Stimulated activated CD4-positive, alpha-beta T cell treated with anti-CD3 and anti-CD28 coated beads, Interleukin-1b, Interleukin-23, amount 100 ng/mL, for 4 hours (primary cell): ENCODE results near the gene LSS.
A peak's percentile ranks its signal among the peaks of the same experiment; 100 is the strongest.
"Not testable (repeated sequence)": the region's sequence is repeated elsewhere in the genome, so short reads cannot be mapped to it uniquely, and the experiment has no call there.

Source experiments
- DNase-seq, 2 donors: peaks; one replicate each; pipeline ENCODE4 v3.0.0-alpha.2; 2020; ENCODE audit warnings: low read depth in 2 of 2

The LSS gene

DNA sequence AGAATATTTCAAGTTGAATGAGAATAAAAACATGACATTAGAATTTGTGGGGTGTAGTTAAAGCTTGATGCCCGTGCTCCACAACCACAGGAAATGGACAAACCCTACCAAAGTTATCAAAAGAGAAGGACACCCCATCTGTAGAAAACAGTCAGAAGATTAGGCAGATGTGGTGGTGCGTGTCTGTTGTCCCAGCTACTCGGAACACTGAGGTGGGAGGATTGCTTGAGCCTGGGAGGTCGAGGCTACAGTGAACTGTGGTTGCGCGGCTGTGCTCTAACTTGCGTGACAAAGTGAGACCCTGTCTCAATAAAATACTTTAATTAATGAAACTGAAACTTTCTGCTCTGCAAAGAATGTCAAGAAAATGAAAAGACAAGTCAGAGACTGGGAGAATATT, 42.9 kb downstream of the LSS start:
- no peak for DNase-seq

DNA sequence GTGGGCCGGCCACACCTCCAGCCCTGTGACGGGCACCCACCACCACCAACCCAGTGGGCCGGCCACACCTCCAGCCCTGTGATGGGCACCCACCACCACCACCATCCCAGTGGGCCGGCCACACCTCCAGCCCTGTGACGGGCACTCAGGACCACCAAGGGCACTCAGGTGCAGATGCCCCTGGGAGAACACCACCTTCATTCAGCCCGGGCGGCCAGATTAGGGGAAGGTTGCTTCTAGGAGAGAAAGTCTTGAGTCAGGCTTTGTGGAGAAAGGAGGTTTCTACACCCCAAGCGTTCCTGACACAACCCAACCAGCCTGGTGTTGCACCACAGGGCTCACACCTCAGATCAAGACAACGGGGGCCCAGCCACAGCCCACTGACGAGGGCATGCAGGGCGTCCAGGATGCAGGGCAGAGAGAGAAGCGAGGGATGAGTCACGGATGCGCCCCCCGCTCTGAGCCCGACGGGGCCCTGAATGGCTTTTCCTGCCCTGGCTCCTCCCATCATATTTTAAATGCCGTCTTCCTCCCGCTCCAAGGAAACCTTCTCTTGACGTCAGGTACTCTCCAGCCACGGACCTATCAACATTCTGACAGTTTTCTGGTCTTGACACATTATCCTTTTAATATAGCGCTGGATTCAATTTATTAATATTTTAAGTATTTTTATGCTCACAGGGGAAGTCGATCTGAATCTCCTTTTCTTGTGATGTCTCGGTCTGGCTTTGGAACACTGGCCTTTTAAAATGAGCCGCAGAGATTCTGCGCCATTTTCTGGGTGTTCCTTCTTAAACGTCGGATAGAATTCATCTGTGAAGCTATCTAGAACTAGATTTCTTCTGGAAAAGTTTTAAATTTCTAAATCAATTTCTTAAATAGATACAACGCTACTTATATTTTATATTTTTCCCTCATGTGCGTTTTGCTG, 43.7 kb downstream of the LSS start:
- DNase-seq, result peak; percentile 12 to 54

DNA sequence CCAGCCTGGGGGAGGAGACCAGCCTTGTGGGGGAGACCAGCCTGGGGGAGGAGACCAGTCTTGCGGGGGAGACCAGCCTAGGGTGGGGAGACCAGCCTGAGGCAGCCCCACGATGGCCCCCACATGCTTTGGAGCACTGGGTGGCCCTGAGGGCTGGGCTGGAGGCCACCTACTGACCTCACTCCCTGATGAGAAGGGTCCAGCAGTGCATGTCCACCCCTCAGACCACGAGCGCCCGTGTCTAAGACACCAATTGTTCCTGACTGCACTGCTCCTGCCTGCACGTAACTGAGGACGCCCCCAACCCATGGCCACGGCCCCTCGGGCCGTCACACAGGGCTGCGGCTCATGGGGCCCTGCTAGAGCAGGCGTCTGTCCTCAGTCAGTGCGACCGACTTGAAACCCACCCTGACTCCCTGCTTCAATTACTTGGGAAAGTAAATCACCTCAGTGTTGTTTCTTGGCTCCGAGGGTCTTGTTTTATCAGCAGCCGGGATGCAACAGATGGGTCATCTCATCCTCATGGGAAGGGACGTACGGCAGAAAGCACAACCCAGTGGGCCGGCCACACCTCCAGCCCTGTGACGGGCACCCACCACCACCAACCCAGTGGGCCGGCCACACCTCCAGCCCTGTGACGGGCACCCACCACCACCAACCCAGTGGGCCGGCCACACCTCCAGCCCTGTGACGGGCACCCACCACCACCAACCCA, 44.5 kb downstream of the LSS start, which contains the start of gene SPATC1L:
TSS of gene SPATC1L (minus strand) at position 550 of the 715 bp plus-strand sequence. CDS start 1,643 bp downstream, outside the sequence.
- DNase-seq, result peak; percentile 12 to 35

DNA sequence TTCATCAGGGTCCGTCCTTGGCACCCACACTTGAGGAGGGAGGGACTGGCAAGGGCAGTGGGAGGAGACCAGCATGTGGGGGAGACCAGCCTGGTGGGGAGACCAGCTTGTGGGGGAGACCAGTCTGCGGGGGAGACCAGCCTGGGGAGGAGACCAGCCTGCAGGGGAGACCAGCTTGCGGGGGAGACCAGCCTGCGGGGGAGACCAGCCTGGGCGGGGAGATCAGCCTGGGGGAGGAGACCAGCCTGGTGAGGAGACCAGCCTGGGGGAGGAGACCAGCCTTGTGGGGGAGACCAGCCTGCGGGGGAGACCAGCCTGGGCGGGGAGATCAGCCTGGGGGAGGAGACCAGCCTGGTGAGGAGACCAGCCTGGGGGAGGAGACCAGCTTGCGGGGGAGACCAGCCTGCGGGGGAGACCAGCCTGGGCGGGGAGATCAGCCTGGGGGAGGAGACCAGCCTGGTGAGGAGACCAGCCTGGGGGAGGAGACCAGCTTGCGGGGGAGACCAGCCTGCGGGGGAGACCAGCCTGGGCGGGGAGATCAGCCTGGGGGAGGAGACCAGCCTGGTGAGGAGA, 45.2 kb downstream of the LSS start:
- DNase-seq, result not testable (repeated sequence)

DNA sequence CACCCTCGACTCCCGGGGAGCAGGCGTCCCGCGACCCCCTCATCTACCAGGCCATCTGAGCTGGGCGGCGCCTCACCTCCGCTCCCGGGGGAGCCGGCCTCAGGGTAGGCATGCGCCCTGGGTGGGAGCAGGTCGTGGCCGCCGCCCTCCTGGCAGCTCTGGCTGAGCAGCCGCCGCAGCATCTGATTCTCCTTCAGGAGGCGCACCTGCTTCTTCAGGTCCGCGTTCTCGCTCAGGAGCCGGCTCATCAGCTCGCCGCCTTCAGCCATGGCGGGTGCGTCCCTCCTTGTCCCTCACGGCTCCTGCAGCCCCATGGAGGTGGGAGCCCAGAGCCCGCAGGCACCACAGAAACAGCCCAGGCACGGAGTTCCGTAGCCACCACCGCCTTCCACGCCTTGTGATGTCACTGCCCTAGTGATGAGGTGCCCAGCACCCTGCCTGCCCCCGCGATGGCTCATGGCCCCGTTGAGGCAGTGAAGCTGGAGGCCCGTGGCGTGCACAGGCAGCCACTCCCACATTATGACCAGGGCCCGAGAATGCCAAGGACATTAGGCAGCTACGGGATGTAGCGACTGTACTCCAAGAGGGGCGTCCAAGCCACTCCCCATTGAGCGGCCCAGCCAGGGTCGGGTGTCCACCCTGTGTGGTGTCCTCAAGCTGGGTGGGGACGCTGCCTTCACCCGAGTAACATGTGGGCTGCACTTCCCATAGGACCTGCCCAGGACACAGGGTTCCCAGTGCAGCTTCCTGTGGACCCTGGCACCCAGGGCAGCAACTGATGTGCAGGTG, 45.8 kb downstream of the LSS start:
- DNase-seq, result no peak

DNA sequence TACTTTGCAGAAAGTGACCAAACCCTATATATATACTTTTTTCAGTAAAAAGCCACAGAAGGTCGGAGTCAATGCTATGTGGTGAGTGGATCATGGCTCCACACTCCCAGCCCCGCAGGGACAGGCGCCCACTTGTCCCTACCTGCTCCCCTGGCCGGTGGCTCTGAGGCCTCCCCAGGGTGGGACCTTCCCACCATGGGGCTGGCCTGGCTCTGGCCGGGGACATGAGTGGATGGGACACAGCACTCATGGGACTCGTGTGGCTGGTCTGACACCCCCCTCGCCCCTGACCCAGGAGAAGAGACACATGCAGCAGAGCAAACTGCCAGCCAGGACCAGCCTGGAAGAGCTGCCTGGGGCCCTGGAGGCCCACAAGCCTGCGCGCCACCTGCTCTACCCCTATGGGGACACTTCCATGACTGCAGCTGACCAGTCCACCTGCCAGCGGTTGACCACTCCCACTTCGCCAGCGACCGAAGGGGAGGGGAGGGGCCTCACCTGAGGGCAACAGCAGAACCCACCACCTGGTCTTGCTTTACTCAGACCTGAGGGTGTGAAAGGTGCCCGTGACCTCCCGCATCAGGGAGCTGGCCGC, 46.5 kb downstream of the LSS start:
- DNase-seq, result no peak

DNA sequence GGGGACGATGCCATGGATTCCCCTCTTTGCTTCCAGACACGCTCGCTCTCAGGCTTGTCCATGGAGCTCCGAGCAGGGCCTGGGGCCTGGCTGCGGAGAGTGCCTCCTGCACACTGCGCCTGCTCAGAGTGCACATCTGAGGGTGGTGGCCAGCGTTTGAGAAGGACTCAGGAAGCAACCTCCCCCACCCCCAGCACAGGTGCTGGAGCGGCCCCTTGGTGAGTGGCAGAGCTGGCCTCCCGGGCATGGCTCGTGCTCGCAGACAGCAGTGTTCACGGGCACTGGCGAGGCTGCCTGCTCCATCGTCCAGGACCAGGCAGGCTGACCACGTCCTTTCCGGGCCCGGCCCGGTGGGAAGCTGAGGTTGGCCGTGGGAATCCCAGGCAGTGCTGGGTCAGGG, 47.1 kb downstream of the LSS start:
- no peak for DNase-seq

DNA sequence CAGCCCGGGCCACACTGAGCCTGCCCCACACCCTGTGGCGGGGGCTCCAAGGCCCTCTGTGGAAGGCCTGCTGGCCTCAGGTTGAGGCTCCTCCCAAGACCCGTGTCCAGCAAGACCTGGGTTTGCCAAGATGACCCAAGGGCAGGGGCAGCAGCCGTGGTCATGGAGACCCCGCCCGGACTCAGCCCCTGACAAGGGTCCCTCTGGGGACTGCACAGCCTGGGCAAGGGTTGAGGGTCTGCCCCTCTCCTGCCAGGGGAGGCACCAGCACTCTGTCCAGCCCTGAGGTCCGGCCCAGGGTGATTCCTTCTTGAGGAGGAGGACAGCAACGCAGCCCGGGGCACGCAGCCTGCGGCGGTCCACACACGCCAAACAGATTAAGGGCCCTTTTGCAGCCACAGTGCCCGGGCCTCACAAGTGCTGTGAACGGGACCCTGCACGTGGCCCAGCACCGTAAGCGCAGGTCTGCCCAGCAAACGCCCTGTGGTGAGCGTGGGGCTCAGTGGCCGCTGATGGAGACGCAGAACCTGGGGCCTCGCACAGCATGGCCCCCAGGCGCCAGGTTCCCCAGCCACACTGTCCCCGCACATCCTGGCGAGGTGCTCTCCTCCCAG, 47.7 kb downstream of the LSS start:
- DNase-seq, result no peak

DNA sequence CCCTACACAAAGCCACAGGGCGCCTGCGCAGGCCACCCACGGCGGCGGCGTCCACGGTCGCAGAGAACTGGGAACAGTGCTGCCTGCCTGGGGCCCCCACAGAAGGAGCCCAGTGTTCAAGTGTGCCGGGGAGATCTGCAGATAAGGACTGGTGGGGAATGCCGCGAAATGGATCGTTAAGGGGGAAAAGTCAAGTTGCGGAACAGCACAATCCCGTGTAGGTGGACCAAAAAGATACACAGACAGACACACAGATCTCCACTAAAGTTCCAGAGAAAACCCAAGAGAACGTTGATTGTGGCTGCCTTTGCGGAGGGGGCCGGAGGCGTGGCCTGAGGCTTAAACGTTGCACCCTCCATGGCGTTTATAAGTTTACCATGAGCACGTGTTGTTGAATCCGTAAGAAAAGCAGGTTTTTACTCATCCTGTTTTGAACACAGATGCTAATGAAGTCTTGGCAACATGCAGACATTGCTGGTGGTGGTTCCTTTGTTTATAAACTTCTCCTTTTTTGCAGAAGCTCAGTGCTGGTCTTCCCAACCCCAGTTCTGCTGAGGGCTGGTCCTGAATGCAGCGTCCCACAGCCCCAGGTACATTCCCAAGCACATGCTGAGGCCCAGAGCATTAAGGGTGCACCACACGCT, 48.4 kb downstream of the LSS start:
- no peak for DNase-seq

DNA sequence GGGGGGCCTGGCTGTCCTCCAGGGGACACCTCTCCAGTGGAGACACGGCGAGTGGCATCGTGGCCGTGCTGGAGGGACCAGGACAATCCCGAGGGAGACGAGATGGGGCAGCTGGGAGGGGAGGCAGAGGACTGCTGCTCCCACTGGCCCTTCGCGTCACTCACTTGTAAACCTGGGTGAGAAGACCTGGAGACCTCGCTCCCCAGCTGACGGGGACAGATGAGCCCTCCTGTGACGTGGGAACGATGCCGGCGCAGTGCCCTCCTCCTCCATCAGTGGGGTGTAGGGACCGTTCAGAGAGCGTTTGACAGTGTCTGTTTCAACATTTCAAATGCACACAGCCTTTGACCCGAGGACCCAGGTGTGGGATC, 48.9 kb downstream of the LSS start:
- DNase-seq, result no peak

DNA sequence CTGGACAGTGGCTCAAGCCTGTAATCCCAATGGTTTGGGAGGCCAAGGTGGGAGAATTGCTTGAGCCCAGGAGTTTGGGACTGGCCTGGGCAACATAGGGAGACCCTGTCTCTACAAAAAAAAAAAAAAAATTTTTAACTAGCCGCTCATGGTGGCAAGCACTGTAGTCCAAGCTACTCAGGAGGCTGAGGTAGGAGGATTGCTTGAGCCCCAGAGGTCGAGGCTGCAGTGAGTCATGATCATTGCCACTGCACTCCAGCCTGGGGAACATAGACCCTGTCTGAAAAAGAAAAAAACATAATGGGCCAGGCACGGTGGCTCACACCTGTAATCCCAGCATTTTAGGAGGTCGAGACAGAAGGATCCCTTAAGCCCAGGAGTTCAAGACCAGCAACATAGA, 49.6 kb downstream of the LSS start:
- DNase-seq, result no peak

DNA sequence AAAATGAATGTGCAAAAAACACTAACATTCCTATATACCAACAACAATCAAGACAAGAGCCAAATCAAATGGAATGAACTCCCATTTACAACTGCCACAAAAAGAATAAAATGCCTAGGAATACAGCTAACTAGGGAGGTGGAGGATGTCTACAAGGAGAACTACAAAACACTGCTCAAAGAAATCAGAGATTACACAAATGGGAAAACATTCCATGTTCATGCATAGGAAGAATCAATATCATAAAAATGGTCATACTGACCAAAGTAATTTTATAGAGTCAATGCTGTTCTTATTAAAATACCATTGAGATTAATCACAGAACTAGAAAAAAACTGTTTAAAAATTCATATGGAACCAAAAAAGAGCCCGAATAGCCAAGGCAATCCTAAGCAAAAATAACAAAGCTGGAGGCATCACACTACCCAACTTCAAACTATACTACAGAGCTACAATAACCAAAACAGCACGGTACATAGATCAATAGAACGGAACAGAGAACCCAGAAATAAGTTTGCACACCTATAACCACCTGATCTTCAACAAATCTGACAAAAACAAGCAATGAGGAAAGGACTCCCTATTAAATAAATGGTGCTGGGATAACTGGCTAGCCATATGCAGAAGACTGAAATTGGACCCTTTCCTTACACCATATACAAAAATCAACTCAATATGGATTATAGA, 52.0 kb downstream of the LSS start:
- not testable (repeated sequence) for DNase-seq

DNA sequence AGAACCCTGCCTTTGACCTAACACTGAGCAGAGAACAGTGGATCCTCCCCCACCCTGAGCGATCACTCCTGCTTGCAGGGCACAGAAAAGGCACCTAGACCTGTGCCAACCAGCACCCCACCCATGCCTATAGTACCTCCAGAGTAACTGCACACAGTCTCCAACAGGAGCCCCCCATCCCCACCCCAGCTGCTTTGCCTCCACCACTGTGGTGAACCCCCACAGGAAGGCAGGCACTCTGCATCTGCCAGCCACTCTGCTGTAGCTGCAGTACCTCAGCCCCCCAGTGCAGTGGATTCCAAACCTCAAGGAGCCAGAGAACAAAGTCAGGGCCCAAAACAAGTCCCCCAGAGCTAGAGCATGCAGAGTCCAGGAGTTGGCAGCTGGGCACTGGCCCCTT, 55.0 kb downstream of the LSS start:
- DNase-seq, result no peak

DNA sequence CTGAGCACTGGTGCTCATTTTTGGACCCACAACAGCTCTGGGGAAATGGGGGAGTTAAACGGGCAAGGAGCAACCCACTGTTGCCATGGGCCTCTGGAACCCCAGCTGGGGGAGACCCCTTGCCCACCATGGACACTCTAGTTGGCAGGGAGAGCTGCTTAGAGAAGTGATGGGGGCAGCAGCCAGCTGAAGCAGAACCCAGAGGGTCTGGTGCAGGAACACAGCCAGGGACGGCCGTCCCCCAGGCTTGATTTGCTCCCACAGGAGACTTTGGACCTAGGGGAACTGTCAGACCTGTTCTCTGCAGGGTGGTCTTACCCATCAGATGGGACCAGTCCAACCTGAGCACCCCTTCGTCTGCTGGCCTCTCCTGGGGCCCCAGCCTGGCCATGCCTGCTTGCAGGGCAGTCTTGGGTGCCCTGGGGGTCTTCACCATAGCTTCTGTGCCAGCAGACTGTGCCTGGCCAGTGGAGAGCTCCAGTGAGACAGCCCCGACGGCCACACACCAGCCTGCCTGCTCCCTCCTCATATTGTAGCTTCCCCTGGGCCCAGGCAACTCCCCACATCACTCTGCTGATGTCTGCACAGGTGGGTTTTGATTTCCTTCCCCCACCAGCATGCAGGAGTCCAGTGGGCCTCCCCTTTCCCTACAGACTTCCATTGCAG, 55.6 kb downstream of the LSS start:
- DNase-seq, result no peak

DNA sequence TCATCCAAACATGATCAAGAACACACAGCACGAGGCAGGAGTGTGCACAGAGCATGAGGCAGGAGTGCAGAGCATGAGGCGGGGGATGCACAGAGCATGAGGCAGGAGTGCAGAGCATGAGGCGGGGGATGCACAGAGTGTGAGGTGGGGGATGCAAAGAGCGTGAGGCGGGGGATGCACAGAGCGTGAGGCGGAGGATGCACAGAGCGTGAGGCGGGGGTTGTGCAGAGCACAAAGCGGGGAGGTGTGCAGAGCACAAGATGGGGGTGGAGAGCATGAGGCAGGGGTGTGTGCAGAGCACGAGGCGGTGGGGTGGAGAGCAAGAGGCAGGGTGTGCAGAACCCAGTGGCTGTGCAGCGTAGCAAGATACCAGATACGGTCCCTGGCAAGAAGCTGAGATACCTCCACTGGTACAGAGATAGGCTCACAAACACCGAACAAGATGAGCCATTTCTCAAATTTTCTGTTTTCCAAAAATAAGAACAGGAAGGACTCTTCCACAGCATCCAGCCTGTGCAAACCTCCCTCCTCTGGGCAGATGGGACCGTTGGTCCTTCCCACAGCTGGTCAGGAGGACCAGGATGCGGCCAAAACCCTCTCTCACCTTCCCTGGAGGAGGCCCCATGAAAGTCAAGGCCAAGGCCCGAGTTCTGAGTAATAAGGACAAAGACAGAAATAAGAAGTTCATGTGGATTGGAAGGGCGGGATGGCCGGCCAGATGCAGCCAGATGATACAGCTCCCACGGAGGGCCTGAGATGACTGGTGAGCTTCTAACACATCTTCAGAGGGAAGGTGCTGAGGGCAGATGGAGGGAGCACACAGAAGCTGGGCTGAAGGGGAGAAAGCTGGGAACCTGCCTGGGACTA, 56.3 kb downstream of the LSS start:
- no peak for DNase-seq

DNA sequence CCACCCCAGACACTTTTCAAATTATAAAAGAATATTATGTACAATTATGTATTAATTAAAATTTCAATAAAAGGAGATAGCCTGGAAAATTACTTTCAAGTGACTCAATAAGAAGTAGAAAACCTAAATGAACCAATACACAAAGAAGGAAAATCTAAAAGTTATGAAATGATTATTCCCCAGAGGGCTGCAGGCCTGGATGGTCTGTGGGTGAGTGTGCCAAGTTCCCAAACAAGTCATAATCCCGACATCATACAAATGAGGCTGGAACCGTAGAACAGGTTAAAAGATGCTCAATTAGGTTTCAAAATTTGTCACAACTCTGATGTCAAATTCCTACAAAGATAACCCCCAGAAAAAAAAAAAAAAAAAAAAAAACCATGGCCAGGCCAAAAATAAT, 57.0 kb downstream of the LSS start:
- no peak for DNase-seq

DNA sequence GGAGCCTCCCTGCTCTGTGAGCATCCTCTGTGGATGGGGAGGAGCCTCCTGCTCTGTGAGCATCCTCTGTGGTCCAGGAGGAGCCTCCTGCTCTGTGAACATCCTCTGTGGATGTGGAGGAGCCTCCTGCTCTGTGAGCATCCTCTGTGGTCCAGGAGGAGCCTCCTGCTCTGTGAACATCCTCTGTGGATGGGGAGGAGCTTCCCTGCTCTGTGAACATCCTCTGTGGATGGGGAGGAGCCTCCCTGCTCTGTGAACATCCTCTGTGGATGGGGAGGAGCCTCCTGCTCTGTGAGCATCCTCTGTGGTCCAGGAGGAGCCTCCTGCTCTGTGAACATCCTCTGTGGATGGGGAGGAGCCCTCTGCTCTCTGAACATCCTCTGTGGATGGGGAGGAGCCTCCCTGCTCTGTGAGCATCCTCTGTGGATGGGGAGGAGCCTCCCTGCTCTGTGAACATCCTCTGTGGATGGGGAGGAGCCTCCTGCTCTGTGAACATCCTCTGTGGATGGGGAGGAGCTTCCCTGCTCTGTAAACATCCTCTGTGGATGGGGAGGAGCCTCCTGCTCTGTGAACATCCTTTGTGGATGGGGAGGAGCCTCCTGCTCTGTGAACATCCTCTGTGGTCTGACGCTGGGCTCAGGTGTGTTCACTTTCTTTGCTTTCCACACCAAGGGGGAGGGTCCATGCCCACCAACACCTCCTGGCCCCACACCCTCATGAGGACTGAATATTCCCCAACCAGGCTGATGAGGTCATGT, 58.0 kb downstream of the LSS start:
- not testable (repeated sequence) for DNase-seq
